ENCODE results near the gene CSF2RB.

DNA sequence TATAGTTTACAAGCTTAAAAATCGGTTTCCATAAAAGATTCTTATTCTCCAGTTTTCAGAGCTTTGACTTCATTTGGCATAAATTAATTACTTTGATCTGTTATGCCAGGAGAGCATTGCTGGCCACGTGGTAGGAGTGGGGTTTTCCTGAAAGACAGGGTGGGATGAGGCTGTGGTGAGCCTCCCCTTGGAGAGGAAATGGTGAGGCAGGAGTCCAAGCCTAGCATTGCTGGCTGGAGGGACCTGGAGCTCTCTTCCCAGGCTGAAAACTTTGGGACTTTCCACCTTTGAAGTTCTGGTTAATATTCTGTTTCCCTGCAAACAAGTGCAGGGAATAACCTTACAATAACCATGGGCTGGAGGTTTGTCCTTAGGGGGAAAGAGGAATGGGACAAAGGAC lies 21.1 kb upstream of the CSF2RB start:
- TF ChIP-seq POLR2A (IDR thresholded peaks at IDR 0.05) (no peak), CTCF (IDR thresholded peaks at IDR 0.05) (no peak), POLR2AphosphoS5 (IDR thresholded peaks at IDR 0.05; ENCODE audit: insufficient read depth in 1 of 2, low read depth in 1 of 2) (no peak)
